Mesenchymal stem cell (in vitro differentiated cells and primary cell): ENCODE results near the gene MKRN2OS.
A peak's percentile ranks its signal among the peaks of the same experiment; 100 is the strongest.

Source experiments
- DNase-seq: peaks from one replicate; pipeline ENCODE4 v3.0.0-alpha.2; 2013
- H2AFZ ChIP-seq: one replicate; pipeline ENCODE4 v1.6.1; 2013; ENCODE audit warnings: low read depth, mild to moderate bottlenecking, control low read depth, inconsistent platforms, low read length, moderate library complexity
- H2AK5ac ChIP-seq: 2 replicates; pipeline ENCODE4 v1.6.1; 2013; ENCODE audit warnings: low read length, moderate library complexity, mild to moderate bottlenecking, inconsistent platforms; ENCODE audit not compliant: severe bottlenecking
- H2BK120ac ChIP-seq: one replicate; pipeline ENCODE4 v1.6.1; 2013; ENCODE audit warnings: low read depth, mild to moderate bottlenecking, inconsistent platforms, low read length, moderate library complexity
- H2BK12ac ChIP-seq, 2 experiments: one replicate each; pipeline ENCODE4 v1.6.1; 2013; ENCODE audit warnings: inconsistent platforms in 2 of 2, low read length in 2 of 2, mild to moderate bottlenecking in 2 of 2, moderate library complexity in 2 of 2, control low read depth in 1 of 2
- H2BK15ac ChIP-seq: one replicate; pipeline ENCODE4 v1.6.1; 2013; ENCODE audit warnings: mild to moderate bottlenecking, low read depth, inconsistent platforms; ENCODE audit not compliant: poor library complexity, severe bottlenecking
- H2BK5ac ChIP-seq: 2 replicates; pipeline ENCODE4 v1.6.1; 2013; ENCODE audit warnings: low read depth, mild to moderate bottlenecking, low read length, control low read depth, inconsistent platforms; ENCODE audit not compliant: poor library complexity, severe bottlenecking
- H3K14ac ChIP-seq, 2 experiments: one replicate each; pipeline ENCODE4 v1.6.1; 2013; ENCODE audit warnings: inconsistent platforms in 2 of 2, low read length in 2 of 2, control low read depth in 1 of 2, mild to moderate bottlenecking in 1 of 2, moderate library complexity in 1 of 2
- H3K18ac ChIP-seq, 2 experiments: one replicate each; pipeline ENCODE4 v1.6.1; 2013; ENCODE audit warnings: inconsistent platforms in 2 of 2, low read length in 2 of 2, control low read depth in 1 of 2, low read depth in 1 of 2, mild to moderate bottlenecking in 1 of 2
- H3K23ac ChIP-seq, 2 experiments: one replicate each; pipeline ENCODE4 v1.6.1; 2013; ENCODE audit warnings: inconsistent platforms in 2 of 2, low read length in 2 of 2, mild to moderate bottlenecking in 2 of 2, moderate library complexity in 2 of 2, control low read depth in 1 of 2
- H3K27ac ChIP-seq: 2 replicates; pipeline ENCODE4 v1.5.1; 2013; ENCODE audit warnings: mild to moderate bottlenecking, moderate library complexity, low read length, control low read depth, inconsistent platforms; ENCODE audit not compliant: poor library complexity, severe bottlenecking
- H3K27me3 ChIP-seq, 2 experiments: 2 replicates each; pipeline versions ENCODE4 v1.6.1 to v1.7.0; 2013; ENCODE audit warnings: low read length in 2 of 2, mild to moderate bottlenecking in 2 of 2, moderate library complexity in 2 of 2, control low read depth in 1 of 2, inconsistent platforms in 1 of 2; ENCODE audit not compliant: control insufficient read depth in 1 of 2, insufficient read depth in 1 of 2
- H3K36me3 ChIP-seq, 2 experiments: 2 replicates each; pipeline versions ENCODE4 v1.6.1 to v1.7.0; 2013; ENCODE audit warnings: low read length in 2 of 2, control low read depth in 1 of 2, inconsistent platforms in 1 of 2, low read depth in 1 of 2, mild to moderate bottlenecking in 1 of 2; ENCODE audit not compliant: insufficient read depth in 2 of 2, control insufficient read depth in 1 of 2
- H3K4ac ChIP-seq, 2 experiments: one replicate each; pipeline ENCODE4 v1.6.1; 2013; ENCODE audit warnings: inconsistent platforms in 2 of 2, low read length in 2 of 2, mild to moderate bottlenecking in 2 of 2, moderate library complexity in 2 of 2, control low read depth in 1 of 2, low read depth in 1 of 2
- H3K4me1 ChIP-seq: 2 replicates; pipeline ENCODE4 v1.6.1; 2013; ENCODE audit warnings: low read depth, low read length, control low read depth; ENCODE audit not compliant: control insufficient read depth, insufficient read depth
- H3K4me2 ChIP-seq: 2 replicates; pipeline ENCODE4 v1.6.1; 2013; ENCODE audit warnings: low read length, mild to moderate bottlenecking, inconsistent platforms; ENCODE audit not compliant: poor library complexity, severe bottlenecking
- H3K4me3 ChIP-seq, 2 experiments: 2 replicates each; pipeline versions ENCODE4 v1.5.1 to v1.7.0; 2013; ENCODE audit warnings: low read length in 2 of 2, mild to moderate bottlenecking in 2 of 2, control low read depth in 1 of 2, low read depth in 1 of 2; ENCODE audit not compliant: insufficient read depth in 1 of 2
- H3K79me1 ChIP-seq: replicated peaks from 2 replicates; pipeline ENCODE4 v1.6.1; 2013; ENCODE audit warnings: mild to moderate bottlenecking, control low read depth, low read length, inconsistent platforms; ENCODE audit not compliant: poor library complexity, severe bottlenecking
- H3K9ac ChIP-seq: 2 replicates; pipeline ENCODE4 v1.7.0; 2013; ENCODE audit warnings: mild to moderate bottlenecking, low read length, moderate library complexity
- H3K9me3 ChIP-seq: 2 replicates; pipeline ENCODE4 v1.7.0; 2013; ENCODE audit warnings: mild to moderate bottlenecking, low read length; ENCODE audit not compliant: control insufficient read depth
- H4K8ac ChIP-seq: one replicate; pipeline ENCODE4 v1.6.1; 2013; ENCODE audit warnings: inconsistent platforms, mild to moderate bottlenecking, low read length, moderate library complexity
- H4K91ac ChIP-seq: one replicate; pipeline ENCODE4 v1.6.1; 2013; ENCODE audit warnings: mild to moderate bottlenecking, low read length, inconsistent platforms
- WGBS: methylation state at CpG from one replicate; pipeline ENCODE4 v1.1.7; 2013; ENCODE audit warnings: mixed read lengths; 5-methylcytosine and 5-hydroxymethylcytosine counted together

The MKRN2OS gene

GRCh38 chr3:12585181-12585580, 39.9 kb upstream of the MKRN2OS start:
- Histone ChIP-seq H2AFZ (no peak overlapping the region), H4K91ac (no peak overlapping the region), H3K23ac (no peak overlapping the region), H3K9me3 (no peaks in the 10 kb centered on the region), H3K79me1 (peaks cover 39% of the 10 kb centered on the region), H3K4me3 (no peak overlapping the region), H2BK120ac (no peak overlapping the region), H3K4ac (no peak overlapping the region), H3K4me1 (peaks cover 1% of the 10 kb centered on the region), H2BK5ac (no peak overlapping the region), H3K14ac (no peak overlapping the region), H3K9ac (no peak overlapping the region), H3K18ac (no peak overlapping the region), H3K27ac (no peak overlapping the region), H2AK5ac (no peak overlapping the region), H3K27me3 (no peaks in the 10 kb centered on the region), H3K36me3 (peaks cover 57 to 94% of the 10 kb centered on the region in 2 experiments), H4K8ac (no peak overlapping the region), H3K4me2 (no peak overlapping the region), H2BK12ac (no peak overlapping the region), H2BK15ac (no peak overlapping the region)
- over 99% methylated on average over 3 of the region's 3 CpGs for WGBS
- no peak for DNase-seq

- no peak overlapping the region for H2BK15ac ChIP-seq
- WGBS, result 100% methylated on average over 2 of the region's 2 CpGs
- H3K23ac ChIP-seq, result no peak overlapping the region
- no peak overlapping the region for H3K14ac ChIP-seq
- H3K18ac ChIP-seq, result no peak overlapping the region
- no peak overlapping the region for H2AK5ac ChIP-seq
- H3K4me2 ChIP-seq, result no peak overlapping the region
- H4K8ac ChIP-seq, result peak overlapping the region; percentile 62
- no peak overlapping the region for H3K27ac ChIP-seq
- no peak overlapping the region for H3K9ac ChIP-seq
- no peak overlapping the region for H2BK120ac ChIP-seq
- H2BK5ac ChIP-seq, result no peak overlapping the region
- H3K4me3 ChIP-seq, result no peak overlapping the region
- H3K4ac ChIP-seq, result no peak overlapping the region
- H4K91ac ChIP-seq, result no peak overlapping the region
- peaks cover 62 to 91% of the 10 kb centered on the region in 2 experiments for H3K36me3 ChIP-seq
- peaks cover 4% of the 10 kb centered on the region for H3K4me1 ChIP-seq
- DNase-seq, result no peak
- peaks cover 44% of the 10 kb centered on the region for H3K79me1 ChIP-seq
- no peak overlapping the region for H2AFZ ChIP-seq
- H3K9me3 ChIP-seq, result no peaks in the 10 kb centered on the region
- H3K27me3 ChIP-seq, result no peaks in the 10 kb centered on the region
- no peak overlapping the region for H2BK12ac ChIP-seq
Measured at GRCh38 chr3:12584083-12584482, 38.8 kb upstream of the MKRN2OS start.

GRCh38 chr3:12583280-12583679, 38.0 kb upstream of the MKRN2OS start:
- no peak overlapping the region for H2BK5ac ChIP-seq
- DNase-seq, result no peak
- H2AK5ac ChIP-seq, result no peak overlapping the region
- H3K23ac ChIP-seq, result no peak overlapping the region
- no peak overlapping the region for H3K4me3 ChIP-seq
- H3K27ac ChIP-seq, result no peak overlapping the region
- H3K9me3 ChIP-seq, result no peaks in the 10 kb centered on the region
- H3K79me1 ChIP-seq, result peaks cover 48% of the 10 kb centered on the region
- no peak overlapping the region for H3K9ac ChIP-seq
- no peak overlapping the region for H4K91ac ChIP-seq
- no peaks in the 10 kb centered on the region for H3K27me3 ChIP-seq
- no peak overlapping the region for H3K14ac ChIP-seq
- H3K18ac ChIP-seq, result no peak overlapping the region
- no peak overlapping the region for H2AFZ ChIP-seq
- no peak overlapping the region for H3K4ac ChIP-seq
- H3K4me1 ChIP-seq, result peaks cover 2% of the 10 kb centered on the region
- no peak overlapping the region for H2BK120ac ChIP-seq
- H3K36me3 ChIP-seq, result peaks cover 59 to 91% of the 10 kb centered on the region in 2 experiments
- no peak overlapping the region for H4K8ac ChIP-seq
- H2BK12ac ChIP-seq, result no peak overlapping the region
- H3K4me2 ChIP-seq, result no peak overlapping the region
- no peak overlapping the region for H2BK15ac ChIP-seq

- Histone ChIP-seq H2BK5ac (no peak overlapping the region), H3K14ac (no peak overlapping the region), H2BK12ac (no peak overlapping the region), H4K8ac (no peak overlapping the region), H3K9ac (no peak overlapping the region), H2BK120ac (no peak overlapping the region), H3K79me1 (peaks cover 51% of the 10 kb centered on the region), H3K18ac (no peak overlapping the region), H4K91ac (no peak overlapping the region), H2AFZ (no peak overlapping the region), H3K23ac (no peak overlapping the region), H3K4me2 (no peak overlapping the region), H3K4ac (no peak overlapping the region), H3K9me3 (no peaks in the 10 kb centered on the region), H2AK5ac (no peak overlapping the region), H3K36me3 (peaks cover 59 to 90% of the 10 kb centered on the region in 2 experiments), H3K4me1 (peaks cover 2% of the 10 kb centered on the region), H2BK15ac (no peak overlapping the region), H3K4me3 (no peak overlapping the region), H3K27me3 (no peaks in the 10 kb centered on the region), H3K27ac (no peak overlapping the region)
- no peak for DNase-seq
- WGBS, result 94% methylated on average over 4 of the region's 4 CpGs
Measured at GRCh38 chr3:12582730-12583129, 37.4 kb upstream of the MKRN2OS start.
